ENCODE measurements around the gene C1QTNF6.

C1QTNF6 gene

DNA sequence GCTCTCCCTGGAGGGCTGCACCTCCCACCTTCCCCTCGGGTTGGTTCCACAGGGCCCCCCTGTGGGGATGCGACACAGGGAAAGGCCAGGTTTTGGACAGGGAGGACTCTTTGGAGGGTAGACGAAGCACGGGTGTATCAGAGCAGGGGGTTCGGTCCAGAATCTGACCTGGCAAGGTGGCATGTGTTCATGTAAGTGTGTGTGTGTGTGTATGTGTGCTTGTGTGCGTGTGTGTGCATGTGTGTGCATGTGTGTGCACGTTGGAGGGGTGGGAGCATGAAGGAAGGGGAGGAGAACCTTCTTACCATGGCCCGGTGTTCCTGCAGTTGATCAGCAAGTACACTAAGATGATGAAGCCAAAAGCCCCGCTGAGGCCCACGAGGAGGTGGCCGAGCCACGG is 53.0 kb downstream of the C1QTNF6 start:
- Histone ChIP-seq H3K4me3 (ENCODE audit: low read depth, low read length) (no peak overlapping the region), H3K4me1 (ENCODE audit: control insufficient read depth, insufficient read depth, low read length, unreplicated experiment) (no peaks in the 10 kb centered on the region), H3K36me3 (ENCODE audit: insufficient read depth, low read length) (no peaks in the 10 kb centered on the region), H3K27ac (ENCODE audit: low read depth, low read length) (no peak overlapping the region), H2AFZ (ENCODE audit: low read length, unreplicated experiment) (no peak overlapping the region), H3K79me2 (ENCODE audit: control insufficient read depth, insufficient read depth, low read length, unreplicated experiment) (no peaks in the 10 kb centered on the region), H3K27me3 (ENCODE audit: insufficient read depth, low read length) (no peaks in the 10 kb centered on the region)

- H2AFZ ChIP-seq (ENCODE audit: low read length, unreplicated experiment) = no peak overlapping the region
- no peaks in the 10 kb centered on the region for H3K27me3 ChIP-seq (ENCODE audit: insufficient read depth, low read length)
- H3K4me3 ChIP-seq (ENCODE audit: low read depth, low read length) = no peak overlapping the region
- H3K79me2 ChIP-seq (ENCODE audit: control insufficient read depth, insufficient read depth, low read length, unreplicated experiment) = no peaks in the 10 kb centered on the region
- no peak overlapping the region for H3K27ac ChIP-seq (ENCODE audit: low read depth, low read length)
- no peaks in the 10 kb centered on the region for H3K4me1 ChIP-seq (ENCODE audit: control insufficient read depth, insufficient read depth, low read length, unreplicated experiment)
- no peaks in the 10 kb centered on the region for H3K36me3 ChIP-seq (ENCODE audit: insufficient read depth, low read length)
Observed at GRCh38 chr22:37133304-37134018, 54.6 kb downstream of the C1QTNF6 start.

DNA sequence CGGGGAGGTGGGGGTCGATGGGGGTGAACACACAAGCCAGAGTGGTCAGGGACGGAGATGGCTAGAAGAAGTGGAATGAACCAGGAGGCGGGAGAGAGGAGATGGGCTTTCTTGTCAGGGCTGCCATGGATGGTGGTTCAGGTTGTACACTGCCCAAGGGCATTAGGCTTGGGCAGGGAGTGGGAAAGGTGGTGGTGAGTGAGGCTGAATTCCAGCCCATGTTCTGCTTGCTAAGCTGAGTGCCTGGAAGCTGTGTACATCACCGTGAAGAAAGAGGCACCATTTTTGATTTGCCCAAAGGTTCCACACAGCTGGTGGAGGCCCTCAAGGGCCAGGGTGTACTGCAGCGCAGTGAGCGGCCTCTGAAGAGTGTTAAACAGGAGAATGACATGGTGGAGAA is 55.3 kb downstream of the C1QTNF6 start:
- Histone ChIP-seq H3K27me3 (ENCODE audit: insufficient read depth, low read length) (no peaks in the 10 kb centered on the region), H3K36me3 (ENCODE audit: insufficient read depth, low read length) (no peaks in the 10 kb centered on the region), H3K4me1 (ENCODE audit: control insufficient read depth, insufficient read depth, low read length, unreplicated experiment) (no peaks in the 10 kb centered on the region), H3K79me2 (ENCODE audit: control insufficient read depth, insufficient read depth, low read length, unreplicated experiment) (no peaks in the 10 kb centered on the region), H2AFZ (ENCODE audit: low read length, unreplicated experiment) (no peak overlapping the region), H3K27ac (ENCODE audit: low read depth, low read length) (no peak overlapping the region), H3K4me3 (ENCODE audit: low read depth, low read length) (no peak overlapping the region)

Measured in ACC112 (cell line).